GM18873 (cell line): Measurements from ENCODE around the gene WFDC10A.
"Not testable (repeated sequence)": the region's sequence is repeated elsewhere in the genome, so short reads cannot be mapped to it uniquely, and the experiment has no call there.

Source experiments
- ATAC-seq: cut with Tn5 transposase; IDR thresholded peaks from one replicate; pipeline ENCODE4 v1.9.1; 2021; ENCODE audit warnings: mild to moderate bottlenecking, moderate library complexity, moderate number of reproducible peaks; ENCODE audit not compliant: unreplicated experiment, low FRiP score

WFDC10A gene

DNA sequence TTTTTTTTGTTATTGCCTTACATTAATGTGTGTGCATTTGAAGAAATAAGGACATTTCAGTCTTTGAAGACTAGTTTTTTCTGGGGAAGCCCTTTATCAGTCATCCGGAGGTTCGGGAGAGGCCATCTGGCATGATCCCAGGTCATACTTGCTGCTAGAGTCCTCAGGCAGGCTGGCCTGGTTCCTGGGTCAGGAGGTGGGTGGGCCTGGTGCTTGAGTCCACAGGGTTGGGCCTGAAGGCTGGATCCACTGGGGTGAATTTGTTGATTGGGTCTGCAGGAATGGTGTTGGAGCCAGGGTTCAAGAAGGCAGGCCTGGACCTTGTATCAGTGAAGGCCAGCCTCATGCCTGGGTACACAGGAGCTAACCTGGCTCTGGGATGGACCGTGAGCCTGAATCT, 17.3 kb downstream of the WFDC10A start:
- ATAC-seq, result no peak

DNA sequence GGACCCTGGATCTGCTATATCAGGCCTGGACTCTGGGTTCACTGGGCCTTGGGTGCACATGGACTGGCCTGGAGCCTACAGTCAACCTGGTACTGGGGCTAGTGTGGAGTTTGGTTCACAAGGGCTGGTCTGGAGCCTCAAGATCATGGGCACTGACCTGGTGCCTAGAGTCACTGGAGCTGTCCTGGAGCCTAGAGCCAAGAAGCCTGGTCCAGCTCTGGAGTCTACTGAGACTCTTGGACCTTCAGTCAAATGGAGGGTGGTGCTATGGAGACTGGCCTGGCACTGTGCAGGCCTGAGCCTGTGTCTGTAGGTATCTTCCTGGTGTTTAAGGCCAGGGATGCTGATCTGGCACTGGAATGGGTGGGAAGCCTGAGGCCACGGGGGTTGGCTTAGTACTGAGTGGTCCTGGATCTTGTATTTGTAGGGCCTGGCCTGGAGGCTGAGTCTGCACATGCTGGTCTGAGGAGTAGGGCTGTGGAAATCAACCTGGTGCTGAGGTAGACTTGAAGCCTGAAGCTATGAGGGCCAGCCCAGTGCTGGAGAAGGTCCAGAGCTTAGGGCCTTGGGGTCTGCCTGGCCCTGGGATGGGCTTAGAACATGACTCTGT, 18.0 kb downstream of the WFDC10A start:
- no peak for ATAC-seq

DNA sequence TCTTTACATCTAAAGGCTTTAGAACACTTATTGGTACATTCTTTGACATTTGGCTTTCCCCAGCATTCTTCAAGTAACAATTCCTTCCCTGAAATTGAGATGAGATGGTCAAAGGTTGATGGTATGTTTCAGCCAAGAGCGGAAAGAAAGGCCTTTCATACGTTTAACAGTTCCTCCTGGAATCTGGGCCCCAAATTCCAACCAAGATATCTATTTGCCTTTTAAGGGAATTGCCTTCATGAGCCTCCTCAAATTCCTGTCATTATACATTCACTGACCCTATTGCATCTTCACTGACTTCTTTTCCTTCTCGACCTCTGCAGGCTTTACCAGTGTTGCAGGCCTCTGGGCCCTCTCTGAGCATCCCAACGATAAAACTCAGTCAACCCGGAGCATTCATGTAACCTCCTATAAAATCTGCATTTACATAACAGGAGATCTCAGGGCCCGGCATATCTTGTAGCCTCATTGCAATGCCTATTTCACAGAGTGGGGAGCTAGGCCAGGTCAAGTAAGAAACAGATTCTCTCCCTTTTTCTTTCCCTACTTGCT, 19.8 kb downstream of the WFDC10A start:
- ATAC-seq, result no peak

DNA sequence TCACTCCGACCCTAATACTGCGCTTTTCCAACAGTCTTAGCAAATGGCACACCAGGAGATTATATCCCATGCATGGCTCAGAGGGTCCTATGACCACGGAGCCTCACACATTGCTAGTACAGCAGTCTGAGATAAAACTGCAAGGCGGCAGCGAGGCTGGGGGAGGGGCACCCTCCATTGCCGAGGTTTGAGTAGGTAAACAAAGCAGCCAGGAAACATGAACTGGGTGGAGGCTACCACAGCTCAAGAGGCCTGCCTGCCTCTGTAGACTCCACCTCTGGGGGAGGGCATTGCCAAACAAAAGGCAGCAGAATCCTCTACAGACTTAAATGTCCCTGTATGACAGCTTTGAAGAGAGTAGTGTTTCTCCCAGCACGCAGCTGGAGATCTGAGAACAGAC, 22.2 kb downstream of the WFDC10A start:
- not testable (repeated sequence) for ATAC-seq

DNA sequence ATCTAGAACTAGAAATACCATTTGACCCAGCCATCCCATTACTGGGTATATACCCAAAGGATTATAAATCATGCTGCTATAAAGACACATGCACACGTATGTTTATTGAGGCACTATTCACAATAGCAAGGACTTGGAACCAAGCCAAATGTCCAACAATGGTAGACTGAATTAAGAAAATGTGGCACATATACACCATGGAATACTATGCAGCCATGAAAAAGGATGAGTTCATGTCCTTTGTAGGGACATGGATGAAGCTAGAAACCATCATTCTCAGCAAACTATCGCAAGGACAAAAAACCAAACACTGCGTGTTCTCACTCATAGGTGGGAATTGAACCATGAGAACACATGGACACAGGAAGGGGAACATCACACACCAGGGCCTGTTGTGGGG, 27.5 kb downstream of the WFDC10A start:
- ATAC-seq, result not testable (repeated sequence)

DNA sequence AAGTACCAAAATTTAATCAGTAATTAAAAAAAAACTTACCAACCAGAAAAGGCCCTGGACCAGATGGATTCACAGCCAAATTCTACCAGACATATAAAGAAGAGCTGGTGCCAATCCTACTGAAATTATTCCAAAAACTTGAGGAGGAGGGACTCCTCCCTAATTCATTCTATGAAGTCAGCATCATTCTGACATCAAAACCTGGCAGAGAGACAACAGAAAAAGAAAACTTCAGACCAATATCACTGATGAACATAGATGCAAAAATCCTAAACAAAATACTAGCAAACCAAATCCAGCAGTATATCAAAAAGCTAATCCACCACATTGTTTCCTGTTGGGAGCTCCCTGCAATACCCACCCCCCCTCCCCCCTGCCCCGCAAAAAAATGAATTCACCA, 40.6 kb downstream of the WFDC10A start, which contains the start of gene WFDC11:
TSS of gene WFDC11 (minus strand) at position 101 of the 400 bp plus-strand sequence. CDS start 19,639 bp downstream, outside the sequence.
- no peak for ATAC-seq

DNA sequence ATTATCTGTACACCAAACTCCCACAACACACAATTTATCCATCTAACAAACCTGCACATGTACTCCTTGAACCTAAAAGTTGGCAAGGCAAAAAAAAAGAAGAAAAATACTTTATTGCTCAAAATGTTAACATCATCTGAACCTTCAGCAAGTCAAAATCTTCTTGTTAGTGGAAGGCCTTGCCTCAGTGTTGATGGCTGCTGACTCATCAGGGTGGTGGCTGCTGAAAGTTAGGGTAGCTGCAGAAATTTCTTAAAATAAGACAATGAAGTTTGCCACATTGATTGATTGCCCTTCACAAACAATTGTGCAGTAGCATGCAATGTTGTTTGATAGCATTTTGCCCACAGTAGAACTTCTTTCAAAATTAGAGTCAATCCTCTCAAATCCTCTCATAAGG, 43.2 kb downstream of the WFDC10A start:
- ATAC-seq, result no peak

DNA sequence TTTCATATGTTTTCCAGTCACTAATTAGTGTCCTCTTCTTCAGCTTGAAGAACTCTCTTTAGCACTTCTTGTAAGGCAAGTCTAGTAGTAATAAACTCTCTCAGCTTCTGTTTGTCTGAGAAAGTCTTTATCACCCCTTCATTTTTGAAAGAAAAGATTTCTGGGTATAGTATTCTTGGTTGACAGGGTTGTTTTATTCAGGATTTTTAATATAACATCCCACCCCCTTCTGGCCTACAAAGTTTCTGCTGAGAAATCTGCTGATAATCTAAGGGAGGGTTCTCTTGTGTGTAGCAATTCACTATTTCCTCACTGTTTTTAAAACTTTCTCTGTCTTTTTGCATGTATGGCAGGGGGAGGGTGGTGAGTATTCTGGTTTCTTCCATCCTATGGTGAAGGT, 50.1 kb downstream of the WFDC10A start:
- ATAC-seq, result no peak
